Measurements from ENCODE around the gene LGR4.

LGR4 gene

GRCh38 chr11:27433742-27434141, 38.8 kb downstream of the LGR4 start:
- no peak for DNase-seq (ENCODE audit: extremely low read depth in 1 of 2, low read depth in 1 of 2)

- DNase-seq (ENCODE audit: extremely low read depth in 1 of 2, low read depth in 1 of 2) = no peak
Observed at GRCh38 chr11:27431808-27432207, 40.8 kb downstream of the LGR4 start.

GRCh38 chr11:27429761-27430393, 42.7 kb downstream of the LGR4 start:
- no peak for DNase-seq (ENCODE audit: extremely low read depth in 1 of 2, low read depth in 1 of 2)

- no peak for DNase-seq (ENCODE audit: extremely low read depth in 1 of 2, low read depth in 1 of 2)
Observed at GRCh38 chr11:27427183-27427980, 45.2 kb downstream of the LGR4 start.

GRCh38 chr11:27425814-27426213, 46.8 kb downstream of the LGR4 start:
- no peak for DNase-seq (ENCODE audit: extremely low read depth in 1 of 2, low read depth in 1 of 2)

GRCh38 chr11:27423125-27423524, 49.5 kb downstream of the LGR4 start:
- DNase-seq (ENCODE audit: extremely low read depth in 1 of 2, low read depth in 1 of 2) = no peak

GRCh38 chr11:27421819-27422494, 50.6 kb downstream of the LGR4 start:
- DNase-seq (ENCODE audit: extremely low read depth in 1 of 2, low read depth in 1 of 2) = no peak

- no peak for DNase-seq (ENCODE audit: extremely low read depth in 1 of 2, low read depth in 1 of 2)
Observed at GRCh38 chr11:27420722-27421572, 51.6 kb downstream of the LGR4 start.

- no peak for DNase-seq (ENCODE audit: extremely low read depth in 1 of 2, low read depth in 1 of 2)
Observed at GRCh38 chr11:27420217-27420616, 52.4 kb downstream of the LGR4 start.

GRCh38 chr11:27418356-27418755, 54.2 kb downstream of the LGR4 start:
- no peak for DNase-seq (ENCODE audit: extremely low read depth in 1 of 2, low read depth in 1 of 2)

- no peak for DNase-seq (ENCODE audit: extremely low read depth in 1 of 2, low read depth in 1 of 2)
Observed at GRCh38 chr11:27416568-27417176, 55.9 kb downstream of the LGR4 start.

- no peak for DNase-seq (ENCODE audit: extremely low read depth in 1 of 2, low read depth in 1 of 2)
Observed at GRCh38 chr11:27414644-27415043, 57.9 kb downstream of the LGR4 start.

- no peak for DNase-seq (ENCODE audit: extremely low read depth in 1 of 2, low read depth in 1 of 2)
Observed at GRCh38 chr11:27413218-27413617, 59.4 kb downstream of the LGR4 start.

- DNase-seq (ENCODE audit: extremely low read depth in 1 of 2, low read depth in 1 of 2) = no peak
Observed at GRCh38 chr11:27412192-27412691, 60.3 kb downstream of the LGR4 start.

GRCh38 chr11:27411328-27411727, 61.3 kb downstream of the LGR4 start:
- no peak for DNase-seq (ENCODE audit: extremely low read depth in 1 of 2, low read depth in 1 of 2)

GRCh38 chr11:27410272-27410671, 62.3 kb downstream of the LGR4 start:
- no peak for DNase-seq (ENCODE audit: extremely low read depth in 1 of 2, low read depth in 1 of 2)

GRCh38 chr11:27409742-27410141, 62.8 kb downstream of the LGR4 start:
- no peak for DNase-seq (ENCODE audit: extremely low read depth in 1 of 2, low read depth in 1 of 2)

GRCh38 chr11:27409049-27409448, 63.5 kb downstream of the LGR4 start:
- no peak for DNase-seq (ENCODE audit: extremely low read depth in 1 of 2, low read depth in 1 of 2)

- DNase-seq (ENCODE audit: extremely low read depth in 1 of 2, low read depth in 1 of 2) = no peak
Observed at GRCh38 chr11:27408246-27408800, 64.3 kb downstream of the LGR4 start.

Measured in stimulated activated CD8-positive, alpha-beta memory T cell treated with anti-CD3 and anti-CD28 coated beads, Interleukin-7, amount 100 ng/mL, for 48 hours (primary cell).